Activated CD8-positive, alpha-beta memory T cell treated with anti-CD3 and anti-CD28 coated beads for 4 hours (primary cell): ENCODE measurements around the gene SETX.

ENCODE experiments used
- DNase-seq, 2 donors: peaks; one replicate each; pipeline ENCODE4 v3.0.0-alpha.2; 2020; ENCODE audit warnings: low read depth in 2 of 2

The SETX gene

DNA sequence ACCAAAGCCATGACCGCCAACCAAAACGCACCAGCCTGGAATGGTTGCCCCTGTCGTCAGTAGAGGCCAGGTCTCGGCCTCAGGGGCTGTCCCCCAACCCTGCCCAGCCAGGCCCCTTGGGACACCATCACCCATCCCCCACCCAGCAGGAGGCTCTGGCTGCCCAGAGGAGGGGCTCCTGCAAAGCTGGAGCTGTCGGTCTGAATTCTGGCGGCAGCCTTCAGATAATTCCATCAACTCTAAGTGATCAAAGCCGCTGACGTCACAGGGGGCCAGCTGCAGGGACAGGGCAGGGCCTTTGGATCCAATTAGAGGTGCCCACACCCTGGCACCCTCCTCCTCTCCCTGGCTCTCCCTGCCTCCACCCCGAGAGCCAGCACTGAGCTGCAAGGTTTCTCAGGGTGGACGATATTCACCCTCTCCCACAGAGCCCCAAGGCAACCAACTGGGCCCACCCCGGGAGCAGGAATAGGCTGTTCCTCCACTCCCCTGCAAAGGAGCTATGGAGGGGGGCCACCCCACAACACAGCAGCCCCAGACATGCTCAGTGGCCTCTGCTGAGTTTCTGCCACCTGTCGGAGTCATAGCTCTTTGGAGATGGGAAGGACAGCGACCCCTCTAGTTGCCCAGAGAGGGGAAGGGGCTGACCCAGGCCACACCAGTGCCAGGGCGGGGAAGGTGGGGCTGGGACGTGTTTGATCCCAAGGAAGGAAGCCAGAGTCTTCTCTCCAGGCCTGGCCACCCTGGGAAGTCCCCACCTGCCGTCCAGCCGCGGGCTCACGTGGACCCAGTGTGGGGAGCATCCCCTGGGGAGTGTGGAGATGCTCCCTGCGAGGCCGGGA, 114.6 kb downstream of the SETX start:
- DNase-seq, result no peak

- no peak for DNase-seq
Observed at GRCh38 chr9:132239518-132239917, 115.3 kb downstream of the SETX start.

DNA sequence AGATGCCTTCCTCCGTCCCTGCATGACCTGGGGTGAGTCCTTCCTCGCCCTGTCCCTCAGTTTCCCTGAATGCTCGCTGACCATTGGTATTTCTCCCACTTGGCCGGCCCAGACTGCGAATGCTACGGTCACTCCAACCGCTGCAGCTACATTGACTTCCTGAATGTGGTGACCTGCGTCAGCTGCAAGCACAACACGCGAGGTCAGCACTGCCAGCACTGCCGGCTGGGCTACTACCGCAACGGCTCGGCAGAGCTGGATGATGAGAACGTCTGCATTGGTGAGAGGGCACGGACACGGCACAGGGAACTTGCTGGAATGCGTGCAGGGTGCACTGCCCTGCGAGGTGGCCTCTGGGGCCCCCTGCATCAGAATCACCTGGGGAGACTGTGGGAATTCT, 115.8 kb downstream of the SETX start:
- DNase-seq, result no peak

- DNase-seq, result no peak
Observed at GRCh38 chr9:132238026-132238972, 116.5 kb downstream of the SETX start.

DNA sequence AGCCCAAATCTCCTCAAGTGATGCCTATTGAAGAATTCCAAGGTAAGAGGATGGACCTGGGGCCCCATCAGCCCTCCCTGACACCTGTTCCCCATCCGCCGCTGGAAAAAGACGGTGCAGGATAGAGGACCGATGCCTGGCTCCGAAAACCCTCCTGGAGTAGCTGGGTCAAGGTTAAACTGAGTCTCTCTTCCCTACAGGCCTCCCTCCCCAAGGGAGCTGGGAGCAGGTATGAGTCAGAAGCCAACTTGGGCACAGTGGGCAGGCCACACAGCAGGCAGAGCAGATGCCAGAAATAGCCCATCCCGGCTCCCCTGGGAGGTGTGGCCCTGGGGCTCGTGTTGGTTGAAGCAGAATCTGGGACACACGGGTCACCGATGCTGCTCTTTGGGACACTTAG, 117.3 kb downstream of the SETX start:
- DNase-seq, result no peak

DNA sequence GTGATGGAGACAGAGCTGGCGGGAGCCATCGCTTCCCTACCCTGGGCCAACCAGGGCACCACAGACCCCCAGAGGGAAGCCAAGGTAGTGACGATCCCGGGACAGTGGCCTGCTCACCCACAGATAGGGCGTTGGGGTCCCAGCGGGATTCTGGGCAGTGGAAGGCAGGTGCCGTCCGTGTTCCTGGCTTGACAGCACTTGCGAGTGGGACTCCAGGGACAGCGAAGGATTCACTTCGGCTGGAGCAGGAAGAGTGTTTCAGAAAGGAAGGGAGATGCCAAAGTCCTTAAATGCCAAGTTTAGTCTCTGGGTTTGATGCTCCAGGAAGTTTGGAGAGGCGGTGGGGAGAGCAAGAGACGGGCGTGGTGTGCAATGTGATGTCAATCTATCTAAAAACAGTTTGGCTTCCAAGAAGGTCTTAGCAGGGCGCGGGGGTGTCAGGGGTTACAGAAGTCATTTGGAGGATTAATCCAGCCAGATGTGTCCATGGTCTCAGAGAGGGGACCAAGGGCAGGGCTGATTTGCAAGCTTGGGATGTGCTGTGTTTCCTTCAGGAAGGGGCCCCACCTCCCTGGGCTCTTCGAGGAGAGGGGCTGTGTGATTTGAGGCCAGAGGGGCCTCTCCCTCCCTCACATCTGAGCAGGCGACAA, 118.0 kb downstream of the SETX start:
- DNase-seq, result no peak

GRCh38 chr9:132235894-132236661, 118.7 kb downstream of the SETX start:
- DNase-seq, result peak; percentile 58 to 59

GRCh38 chr9:132235125-132235524, 119.7 kb downstream of the SETX start:
- DNase-seq, result no peak

DNA sequence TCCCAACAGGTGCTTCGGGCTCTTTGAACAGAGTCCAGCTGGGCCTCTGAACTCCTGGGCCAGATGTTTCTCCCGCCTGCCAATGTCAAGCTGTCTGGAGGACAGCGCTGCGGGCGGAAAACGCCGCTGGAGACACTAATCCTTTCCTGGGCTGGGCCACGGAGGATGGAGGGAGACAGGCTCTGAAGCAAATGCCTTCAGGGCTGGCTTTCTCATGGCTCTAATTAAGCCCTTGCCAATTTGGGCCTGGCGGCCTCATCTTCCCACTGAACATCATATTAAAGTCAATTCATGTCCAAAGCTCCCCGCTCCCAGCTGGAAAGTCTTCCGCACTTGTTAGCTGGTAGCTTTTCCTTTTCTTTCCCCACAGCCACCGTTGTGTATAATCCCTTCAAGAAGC, 120.3 kb downstream of the SETX start:
- DNase-seq, result no peak

- no peak for DNase-seq
Observed at GRCh38 chr9:132233138-132233537, 121.6 kb downstream of the SETX start.

DNA sequence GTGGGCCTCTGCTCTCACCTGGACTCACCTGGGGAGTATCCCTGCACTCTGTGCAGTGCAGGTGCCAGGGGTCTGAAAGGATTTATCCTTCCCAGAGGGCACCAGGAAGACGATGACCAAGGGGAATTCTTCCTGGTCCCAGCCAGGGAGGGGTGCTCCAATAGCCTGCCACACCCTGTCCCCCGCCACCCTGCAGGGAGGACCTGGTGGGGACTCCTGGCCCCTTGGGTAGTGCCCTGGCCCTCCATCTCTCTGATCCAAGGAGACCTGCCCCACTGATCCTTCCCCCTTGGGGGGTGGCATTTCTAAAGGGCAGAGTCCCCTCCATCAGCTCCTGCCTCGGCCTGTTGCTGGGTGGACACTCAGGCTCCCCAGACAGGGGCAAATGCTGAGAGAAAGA, 122.3 kb downstream of the SETX start:
- no peak for DNase-seq

GRCh38 chr9:132231019-132231701, 123.6 kb downstream of the SETX start:
- DNase-seq, result no peak

DNA sequence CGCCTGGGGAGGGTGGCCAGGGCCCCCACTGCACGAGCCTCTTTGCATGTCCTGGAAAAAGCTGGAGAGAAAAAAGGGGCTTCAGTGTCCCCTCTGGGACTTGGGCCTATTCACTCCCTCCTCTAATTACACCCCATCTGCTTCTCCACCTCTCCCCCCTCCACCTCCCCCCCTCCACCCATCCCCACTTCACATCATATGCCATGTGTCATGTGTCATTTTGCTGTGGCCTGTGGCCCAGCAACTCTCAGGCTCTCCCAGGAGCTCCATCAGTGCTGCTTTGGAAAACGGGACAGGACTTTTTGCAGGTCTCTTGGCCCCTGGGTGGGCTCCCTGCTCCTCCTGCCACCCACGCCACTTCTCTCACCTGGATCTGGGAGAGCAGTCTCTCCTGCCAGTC, 124.2 kb downstream of the SETX start:
- DNase-seq, result no peak

GRCh38 chr9:132228062-132228461, 126.7 kb downstream of the SETX start:
- DNase-seq, result no peak

DNA sequence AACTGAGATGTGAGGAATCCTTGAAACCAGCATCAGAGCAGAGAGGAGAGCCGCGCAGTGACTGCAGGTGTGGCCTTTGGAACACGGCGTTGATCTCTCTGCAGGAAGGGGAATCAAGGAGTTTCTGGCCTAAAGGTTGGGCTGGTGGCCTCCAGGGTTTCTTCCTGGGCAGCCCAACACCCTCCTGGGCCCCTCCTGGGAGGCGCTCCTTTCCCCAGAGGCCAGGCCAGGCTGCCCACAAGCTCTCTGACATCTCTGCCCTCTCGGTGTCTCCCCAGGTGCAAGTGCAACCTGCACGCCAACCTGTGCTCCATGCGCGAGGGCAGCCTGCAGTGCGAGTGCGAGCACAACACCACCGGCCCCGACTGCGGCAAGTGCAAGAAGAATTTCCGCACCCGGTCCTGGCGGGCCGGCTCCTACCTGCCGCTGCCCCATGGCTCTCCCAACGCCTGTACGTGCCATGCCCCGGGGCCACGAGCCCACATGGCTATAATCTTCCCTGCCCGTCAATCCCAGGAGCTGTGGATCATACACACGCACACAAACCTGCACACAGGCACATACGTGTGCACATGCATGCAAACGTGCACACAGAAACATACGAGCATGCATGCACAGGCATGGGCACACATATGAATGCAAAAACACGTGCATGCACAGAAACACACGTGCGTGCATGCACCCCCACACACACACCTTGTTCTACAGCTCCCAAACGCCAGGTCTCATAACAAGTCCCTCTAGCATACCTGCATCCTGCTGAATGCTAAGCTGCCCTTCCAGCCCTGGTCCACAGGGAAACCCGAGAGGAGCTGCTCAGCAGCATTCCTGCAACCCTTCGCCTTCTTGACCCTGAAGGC, 128.0 kb downstream of the SETX start:
- DNase-seq, result no peak

GRCh38 chr9:132224645-132225044, 130.1 kb downstream of the SETX start:
- no peak for DNase-seq

GRCh38 chr9:132221941-132222340, 132.8 kb downstream of the SETX start:
- no peak for DNase-seq

DNA sequence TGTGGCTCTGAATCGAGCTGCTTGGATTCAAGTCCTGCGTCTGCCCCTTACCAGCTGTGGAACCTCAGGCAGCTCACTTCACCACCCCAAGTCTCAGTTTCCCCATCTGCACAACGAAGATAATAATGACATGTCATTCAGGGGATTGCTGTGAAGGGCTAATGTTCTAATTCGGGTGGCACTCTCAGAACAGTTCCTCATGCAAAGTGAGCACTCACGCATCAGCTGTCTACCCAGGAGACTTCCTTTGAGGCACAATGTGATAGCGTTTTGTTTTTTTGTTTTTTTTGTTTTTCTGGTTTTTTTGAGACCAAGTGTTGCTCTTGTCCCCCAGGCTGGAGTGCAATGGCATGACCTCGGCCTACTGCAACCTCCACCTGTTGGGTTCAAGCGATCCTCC, 136.6 kb downstream of the SETX start:
- no peak for DNase-seq

DNA sequence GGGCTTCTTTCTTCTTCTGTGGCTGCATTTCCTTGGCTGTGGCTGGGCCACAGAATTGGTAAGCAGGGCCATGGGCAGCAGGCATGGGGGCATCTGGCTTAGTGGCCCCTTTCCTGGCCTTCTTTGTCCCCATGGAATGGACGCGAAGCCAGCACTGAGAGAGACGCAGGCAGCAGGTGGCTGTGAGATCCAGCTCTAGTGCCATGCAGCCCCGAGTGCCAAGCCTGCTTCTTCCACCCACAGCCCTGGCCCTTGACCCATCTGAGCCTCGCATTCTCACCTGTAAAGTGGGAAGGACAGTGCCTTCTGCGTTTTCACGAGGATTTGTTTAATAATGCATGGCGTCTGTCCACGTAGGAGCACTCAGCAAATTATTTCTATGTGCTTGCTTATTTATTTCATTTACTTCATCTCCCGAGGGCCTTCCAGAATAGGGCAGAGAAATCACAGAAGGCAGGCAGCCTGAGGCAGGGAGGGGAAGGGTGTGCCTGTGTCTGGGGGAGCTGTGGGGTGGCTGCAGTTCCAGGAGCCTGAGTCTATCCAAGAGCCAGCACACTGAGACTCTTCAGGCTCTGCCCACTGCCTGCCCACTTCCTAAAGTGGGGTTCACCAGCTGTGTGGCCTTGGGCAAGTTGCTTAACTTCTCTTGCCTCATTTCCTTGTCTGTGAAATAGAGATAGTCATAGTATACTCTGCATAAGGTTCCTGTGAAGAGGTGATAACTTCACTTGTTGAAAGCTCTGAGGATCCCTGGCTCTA, 137.7 kb downstream of the SETX start:
- DNase-seq, result no peak
